Thyroid gland (tissue), 4 donors: Measurements from ENCODE around the gene BTNL8.

Source experiments
- CTCF ChIP-seq, 6 experiments: fragments of 200-600 bp in 3 of 6; fragments of 450-650 bp in 3 of 6; sonication (generic) in 3 of 6; IDR thresholded peaks; one replicate each; pipeline ENCODE4 v1.5.1; 2016 to 2019; ENCODE audit warnings: antibody characterized with exemption in 6 of 6, mild to moderate bottlenecking in 2 of 6, inconsistent platforms in 1 of 6, moderate library complexity in 1 of 6
- POLR2A ChIP-seq, 2 donors: fragments of 450-650 bp; IDR thresholded peaks; one replicate each; pipeline ENCODE4 v1.6.1; 2017; ENCODE audit warnings: antibody characterized with exemption in 2 of 2, mild to moderate bottlenecking in 2 of 2, moderate library complexity in 1 of 2

GRCh38 chr5:180889381-180889780 is 9.6 kb upstream of the BTNL8 start:
- no peak for TF ChIP-seq POLR2A (IDR thresholded peaks at IDR 0.05)
- no peak for TF ChIP-seq CTCF (IDR thresholded peaks at IDR 0.05)
